WTC11 (cell line): ENCODE data around the gene OSBPL6. TPM values are rescaled to one million over a fixed set of nuclear protein-coding genes. Genes with fewer than 3 reads are reported as not detected.

Experiments
- ATAC-seq: fragments of 200-7000 bp; cut with Tn5 transposase; 2 replicates; pipeline ENCODE4 v1.10.0; 2021; ENCODE audit warnings: mild to moderate bottlenecking, moderate library complexity
- CTCF ChIA-PET: fragments of 300-600 bp; sonication (Branson Sonifier 250); formaldehyde crosslinking; loops from one replicate; lab custom pipeline; 2021; ENCODE audit warnings: antibody characterized with exemption; lab: Charles Lee
- POLR2A ChIA-PET: fragments of 350-600 bp; sonication (Branson Sonifier 250); formaldehyde crosslinking; loops from one replicate; lab custom pipeline; 2021; ENCODE audit warnings: antibody characterized with exemption; lab: Charles Lee
- DNase-seq: peaks from one replicate; pipeline ENCODE4 v3.0.0; 2021; ENCODE audit warnings: low spot score
- H3K27ac Mint-ChIP-seq: 2 replicates; pipeline ENCODE4 v1.8.0; 2021; ENCODE audit warnings: mixed read lengths
- H3K27me3 Mint-ChIP-seq: 2 replicates; pipeline ENCODE4 v1.8.0; 2021; ENCODE audit warnings: low read depth, mild to moderate bottlenecking, moderate library complexity, mixed read lengths
- H3K36me3 Mint-ChIP-seq: 2 replicates; pipeline ENCODE4 v1.8.0; 2021; ENCODE audit warnings: mixed read lengths
- H3K4me1 Mint-ChIP-seq: 2 replicates; pipeline ENCODE4 v1.8.0; 2022; ENCODE audit warnings: mixed read lengths
- H3K4me3 Mint-ChIP-seq: 2 replicates; pipeline ENCODE4 v1.8.0; 2021; ENCODE audit warnings: mild to moderate bottlenecking, moderate library complexity, mixed read lengths
- H3K9me3 Mint-ChIP-seq: 2 replicates; pipeline ENCODE4 v1.8.0; 2021; ENCODE audit warnings: mixed read lengths
- ATF3 ChIP-seq: sonication (generic); formaldehyde crosslinking; conservative IDR thresholded peaks from 2 replicates; pipeline ENCODE4 v1.8.1; 2022; ENCODE audit warnings: mild to moderate bottlenecking, missing genetic modification reagents
- CBFB ChIP-seq: sonication (generic); formaldehyde crosslinking; IDR thresholded peaks from 2 replicates; pipeline ENCODE4 v1.8.1; 2022; ENCODE audit warnings: mild to moderate bottlenecking, low read depth, missing genetic modification reagents
- CREM ChIP-seq: sonication (generic); formaldehyde crosslinking; IDR thresholded peaks from 2 replicates; pipeline ENCODE4 v1.8.1; 2022; ENCODE audit warnings: mild to moderate bottlenecking, missing genetic modification reagents, moderate library complexity
- ELF4 ChIP-seq: sonication (generic); formaldehyde crosslinking; IDR thresholded peaks from 2 replicates; pipeline ENCODE4 v1.8.1; 2022; ENCODE audit warnings: low read depth, mild to moderate bottlenecking, moderate library complexity, missing genetic modification reagents
- ESRRA ChIP-seq: sonication (generic); formaldehyde crosslinking; IDR thresholded peaks from 2 replicates; pipeline ENCODE4 v1.8.1; 2022; ENCODE audit warnings: mild to moderate bottlenecking, missing genetic modification reagents, borderline replicate concordance
- ETV6 ChIP-seq: sonication (generic); formaldehyde crosslinking; IDR thresholded peaks from 2 replicates; pipeline ENCODE4 v1.8.1; 2022; ENCODE audit warnings: mild to moderate bottlenecking, missing genetic modification reagents
- FOXJ3 ChIP-seq: sonication (generic); formaldehyde crosslinking; IDR thresholded peaks from 2 replicates; pipeline ENCODE4 v1.9.0; 2021; ENCODE audit warnings: missing genetic modification reagents, mild to moderate bottlenecking, borderline replicate concordance
- FOXK1 ChIP-seq: sonication (generic); formaldehyde crosslinking; IDR thresholded peaks from 2 replicates; pipeline ENCODE4 v1.8.0; 2022; ENCODE audit warnings: mild to moderate bottlenecking, moderate library complexity, missing genetic modification reagents
- IRF2 ChIP-seq: sonication (generic); formaldehyde crosslinking; IDR thresholded peaks from 2 replicates; pipeline ENCODE4 v1.8.0; 2022; ENCODE audit warnings: low read depth, missing genetic modification reagents, borderline replicate concordance
- JAZF1 ChIP-seq: fragments of 250-450 bp; sonication (Bioruptor Pico); IDR thresholded peaks from 2 replicates; pipeline ENCODE4 v1.9.0; 2021; ENCODE audit warnings: moderate library complexity, mild to moderate bottlenecking, inconsistent platforms
- MAX ChIP-seq: sonication (generic); formaldehyde crosslinking; IDR thresholded peaks from 2 replicates; pipeline ENCODE4 v1.8.0; 2022; ENCODE audit warnings: mild to moderate bottlenecking, missing genetic modification reagents
- MLX ChIP-seq: sonication (generic); formaldehyde crosslinking; IDR thresholded peaks from 2 replicates; pipeline ENCODE4 v1.8.1; 2023; ENCODE audit warnings: mild to moderate bottlenecking, missing genetic modification reagents, moderate library complexity
- NFATC4 ChIP-seq: fragments of 250-450 bp; sonication (Bioruptor Pico); IDR thresholded peaks from 2 replicates; pipeline ENCODE4 v1.9.0; 2021; ENCODE audit warnings: mild to moderate bottlenecking
- NR2C2 ChIP-seq: sonication (generic); formaldehyde crosslinking; IDR thresholded peaks from 2 replicates; pipeline ENCODE4 v1.8.0; 2022; ENCODE audit warnings: mild to moderate bottlenecking, missing genetic modification reagents
- NR3C1 ChIP-seq: sonication (generic); formaldehyde crosslinking; conservative IDR thresholded peaks from 2 replicates; pipeline ENCODE4 v1.8.1; 2023; ENCODE audit warnings: low read depth, mild to moderate bottlenecking, missing genetic modification reagents
- PRRX2 ChIP-seq: fragments of 250-450 bp; sonication (Bioruptor Pico); IDR thresholded peaks from 2 replicates; pipeline ENCODE4 v1.8.0; 2021; ENCODE audit warnings: mild to moderate bottlenecking
- RORB ChIP-seq: fragments of 250-450 bp; sonication (Bioruptor Pico); IDR thresholded peaks from 2 replicates; pipeline ENCODE4 v1.9.0; 2021; ENCODE audit warnings: mild to moderate bottlenecking
- SOX15 ChIP-seq: fragments of 250-450 bp; sonication (Bioruptor Pico); IDR thresholded peaks from 2 replicates; pipeline ENCODE4 v1.9.0; 2021; ENCODE audit warnings: mild to moderate bottlenecking
- TEAD1 ChIP-seq: sonication (generic); formaldehyde crosslinking; IDR thresholded peaks from 2 replicates; pipeline ENCODE4 v1.8.0; 2022; ENCODE audit warnings: mild to moderate bottlenecking, missing genetic modification reagents
- TP53 ChIP-seq: sonication (generic); formaldehyde crosslinking; IDR thresholded peaks from 2 replicates; pipeline ENCODE4 v1.8.1; 2023; ENCODE audit warnings: mild to moderate bottlenecking, missing genetic modification reagents
- USF1 ChIP-seq: sonication (generic); formaldehyde crosslinking; IDR thresholded peaks from 2 replicates; pipeline ENCODE4 v1.8.0; 2022; ENCODE audit warnings: mild to moderate bottlenecking, missing genetic modification reagents
- USF2 ChIP-seq: sonication (generic); formaldehyde crosslinking; IDR thresholded peaks from 2 replicates; pipeline ENCODE4 v1.8.1; 2023; ENCODE audit warnings: mild to moderate bottlenecking, missing genetic modification reagents, moderate library complexity
- ZBTB21 ChIP-seq: sonication (generic); formaldehyde crosslinking; IDR thresholded peaks from 2 replicates; pipeline ENCODE4 v1.8.1; 2023; ENCODE audit warnings: mild to moderate bottlenecking, missing genetic modification reagents, borderline replicate concordance
- ZNF416 ChIP-seq: fragments of 250-450 bp; sonication (Bioruptor Pico); IDR thresholded peaks from 2 replicates; pipeline ENCODE4 v1.9.0; 2021; ENCODE audit warnings: mild to moderate bottlenecking, inconsistent platforms
- ZNF425 ChIP-seq: fragments of 250-450 bp; sonication (Bioruptor Pico); conservative IDR thresholded peaks from 2 replicates; pipeline ENCODE4 v1.9.0; 2021; ENCODE audit warnings: mild to moderate bottlenecking
- ZNF512 ChIP-seq: sonication (generic); formaldehyde crosslinking; IDR thresholded peaks from 2 replicates; pipeline ENCODE4 v1.8.1; 2022; ENCODE audit warnings: missing genetic modification reagents, borderline replicate concordance
- ZNF671 ChIP-seq: fragments of 250-450 bp; sonication (Bioruptor Pico); IDR thresholded peaks from 2 replicates; pipeline ENCODE4 v1.8.0; 2021; ENCODE audit warnings: mild to moderate bottlenecking
- ZSCAN18 ChIP-seq: fragments of 250-450 bp; sonication (Bioruptor Pico); IDR thresholded peaks from 2 replicates; pipeline ENCODE4 v2.1.2; 2022; ENCODE audit warnings: mild to moderate bottlenecking, moderate library complexity
- total RNA-seq: library from RNA; stranded (reverse); gene quantifications from 3 replicates; pipeline ENCODE4 v1.2.3, GENCODE V29; 2021

Gene OSBPL6
- total RNA-seq, 1 experiment from 2014 or later = 9.2 TPM

- no peak for TF ChIP-seq ZNF416 (CRISPR knock-in tag)
- no peak for TF ChIP-seq ESRRA (CRISPR knock-in tag)
Observed at GRCh38 chr2:178270338-178270737, 76.0 kb downstream of the OSBPL6 start (continued).

GRCh38 chr2:178271094-178271493 lies 76.8 kb downstream of the OSBPL6 start:
- Mint-ChIP-seq H3K4me1 (peaks cover 42% of the 10 kb centered on the region), H3K36me3 (no peaks in the 10 kb centered on the region), H3K4me3 (no peak overlapping the region), H3K27ac (no peak overlapping the region), H3K27me3 (no peaks in the 10 kb centered on the region), H3K9me3 (no peaks in the 10 kb centered on the region)
- ChIA-PET CTCF (no interaction called here), POLR2A (no interaction called here)
- no peak for ATAC-seq
- DNase-seq = no peak
- no peak for TF ChIP-seq TEAD1
- TF ChIP-seq FOXK1 (CRISPR knock-in tag) = no peak
- TF ChIP-seq RORB (CRISPR knock-in tag) = no peak
- TF ChIP-seq NR3C1 (CRISPR knock-in tag) = no peak
- TF ChIP-seq MAX (CRISPR knock-in tag) = no peak
- no peak for TF ChIP-seq JAZF1
- TF ChIP-seq ETV6 (CRISPR knock-in tag) = no peak
- TF ChIP-seq CBFB = no peak
- TF ChIP-seq NR2C2 (CRISPR knock-in tag) = no peak
- TF ChIP-seq ZBTB21 (CRISPR knock-in tag) = no peak
- TF ChIP-seq ZNF671 (CRISPR knock-in tag) = no peak
- TF ChIP-seq IRF2 (CRISPR knock-in tag) = no peak
- TF ChIP-seq FOXJ3 (CRISPR knock-in tag) = no peak
- TF ChIP-seq ATF3 (CRISPR knock-in tag) = no peak
- no peak for TF ChIP-seq ZNF425 (CRISPR knock-in tag)
- TF ChIP-seq USF2 (CRISPR knock-in tag) = no peak
- no peak for TF ChIP-seq NFATC4 (CRISPR knock-in tag)

- Mint-ChIP-seq H3K27me3 (no peaks in the 10 kb centered on the region), H3K36me3 (no peaks in the 10 kb centered on the region), H3K4me3 (no peak overlapping the region), H3K4me1 (peaks cover 42% of the 10 kb centered on the region), H3K27ac (no peak overlapping the region), H3K9me3 (no peaks in the 10 kb centered on the region)
- ChIA-PET CTCF (no interaction called here), POLR2A (no interaction called here)
- ATAC-seq = no peak
- DNase-seq = no peak
- TF ChIP-seq SOX15 = no peak
- no peak for TF ChIP-seq PRRX2
- no peak for TF ChIP-seq ELF4
- no peak for TF ChIP-seq MLX (CRISPR knock-in tag)
- TF ChIP-seq TP53 (CRISPR knock-in tag) = no peak
- TF ChIP-seq IRF2 (CRISPR knock-in tag) = no peak
- no peak for TF ChIP-seq CREM (CRISPR knock-in tag)
- TF ChIP-seq ETV6 (CRISPR knock-in tag) = no peak
- TF ChIP-seq NFATC4 (CRISPR knock-in tag) = no peak
- no peak for TF ChIP-seq ZSCAN18
- no peak for TF ChIP-seq ZNF512 (CRISPR knock-in tag)
- TF ChIP-seq USF1 (CRISPR knock-in tag) = no peak
Observed at GRCh38 chr2:178271629-178272333, 77.5 kb downstream of the OSBPL6 start.
